Panc1 (cell line): ENCODE results near the gene ASTN2. TPM values are rescaled to one million over a fixed set of nuclear protein-coding genes. Genes with fewer than 3 reads are reported as not detected.

Experiments
- ATAC-seq: fragments of 200-7000 bp; cut with Tn5 transposase; 2 replicates; pipeline ENCODE4 v1.9.1; 2020; ENCODE audit warnings: mild to moderate bottlenecking, moderate library complexity
- BruUV-seq: library from RNA; stranded (reverse); fragments of 400-500 nt; replicated peaks from 2 replicates; lab custom pipeline; 2021; lab: Mats Ljungman, UMichigan
- CTCF ChIA-PET: fragments of 300-600 bp; sonication (Branson Sonifier 250); formaldehyde crosslinking; loops from one replicate; lab custom pipeline; 2022; ENCODE audit warnings: antibody characterized with exemption; lab: Charles Lee
- POLR2A ChIA-PET: fragments of 300-600 bp; sonication (Branson Sonifier 250); formaldehyde crosslinking; loops from one replicate; lab custom pipeline; 2022; ENCODE audit warnings: antibody characterized with exemption; lab: Charles Lee
- DNase-seq: peaks from one replicate; pipeline ENCODE4 v3.0.0-alpha.2; 2010; ENCODE audit warnings: low read depth, low spot score
- H3K27ac ChIP-seq: 2 replicates; pipeline ENCODE4 v1.5.1; 2011; ENCODE audit warnings: mild to moderate bottlenecking, low read length, inconsistent platforms
- H3K27me3 ChIP-seq: fragments of 200-500 bp; sonication (Bioruptor generic); 2 replicates; pipeline ENCODE4 v1.6.0; 2014; ENCODE audit warnings: low read length, inconsistent platforms; ENCODE audit not compliant: control insufficient read depth, insufficient read depth
- H3K36me3 ChIP-seq: fragments of 200-500 bp; sonication (Bioruptor generic); 2 replicates; pipeline ENCODE4 v1.5.1; 2014; ENCODE audit warnings: inconsistent platforms, mild to moderate bottlenecking, low read length, moderate library complexity; ENCODE audit not compliant: control insufficient read depth, insufficient read depth
- H3K4me1 ChIP-seq: 2 replicates; pipeline ENCODE4 v1.5.1; 2011; ENCODE audit warnings: inconsistent platforms, mild to moderate bottlenecking, low read length, moderate library complexity; ENCODE audit not compliant: control insufficient read depth, insufficient read depth
- H3K4me3 ChIP-seq, 2 experiments: 2 replicates each; pipeline ENCODE4 v1.5.1; 2011 to 2012; ENCODE audit warnings: low read depth in 2 of 2, low read length in 2 of 2, mild to moderate bottlenecking in 2 of 2, inconsistent platforms in 1 of 2, moderate library complexity in 1 of 2
- H3K9me3 ChIP-seq: fragments of 200-500 bp; sonication (Bioruptor generic); 2 replicates; pipeline ENCODE4 v1.5.1; 2014; ENCODE audit warnings: low read depth, mild to moderate bottlenecking, inconsistent platforms, low read length, moderate library complexity; ENCODE audit not compliant: control insufficient read depth, insufficient read depth
- POLR2AphosphoS5 ChIP-seq: IDR thresholded peaks from 2 replicates; pipeline ENCODE4 v1.6.1; 2012; ENCODE audit warnings: mild to moderate bottlenecking, low read depth, low read length, moderate library complexity
- SIN3A ChIP-seq: IDR thresholded peaks from 2 replicates; pipeline ENCODE4 v1.6.1; 2012; ENCODE audit warnings: low read depth, mild to moderate bottlenecking, low read length, moderate library complexity, borderline replicate concordance; ENCODE audit not compliant: insufficient read depth
- TCF7L2 ChIP-seq: IDR thresholded peaks from 2 replicates; pipeline ENCODE4 v1.6.1; 2011; ENCODE audit warnings: mild to moderate bottlenecking, low read depth, low read length, inconsistent platforms
- in situ Hi-C: cut with HindIII; loops from 2 replicates; pipeline ENCODE4 v1.10.0; 2016; ENCODE audit warnings: low sequenced_read_pairs, low pct_unique_long_range_greater_than_20kb
- intact Hi-C: fragments of 100-400 bp; cut with micrococcal nuclease; formaldehyde crosslinking; loops from one replicate; pipeline ENCODE4 v1.10.0; 2022; ENCODE audit not compliant: unreplicated experiment
- total RNA-seq: library from RNA; stranded (reverse); gene quantifications from one replicate; pipeline ENCODE4 v1.2.1, GENCODE V29; 2021; ENCODE audit not compliant: unreplicated experiment
- TF ChIP-seq, protein P1 (sequence below), 2 experiments: IDR thresholded peaks; 2 replicates each; pipeline ENCODE4 v1.6.1; 2011 to 2012; ENCODE audit warnings: low read depth in 2 of 2, control low read depth in 1 of 2, low read length in 1 of 2, mild to moderate bottlenecking in 1 of 2, moderate library complexity in 1 of 2; ENCODE audit not compliant: insufficient read depth in 1 of 2
- TF ChIP-seq, protein P2 (sequence below): fragments of 450-650 bp; IDR thresholded peaks from 2 replicates; pipeline ENCODE4 v1.5.1; 2017; ENCODE audit warnings: mild to moderate bottlenecking

The ASTN2 gene
- total RNA-seq, 1 experiment from 2014 or later, result 3.9 TPM

DNA sequence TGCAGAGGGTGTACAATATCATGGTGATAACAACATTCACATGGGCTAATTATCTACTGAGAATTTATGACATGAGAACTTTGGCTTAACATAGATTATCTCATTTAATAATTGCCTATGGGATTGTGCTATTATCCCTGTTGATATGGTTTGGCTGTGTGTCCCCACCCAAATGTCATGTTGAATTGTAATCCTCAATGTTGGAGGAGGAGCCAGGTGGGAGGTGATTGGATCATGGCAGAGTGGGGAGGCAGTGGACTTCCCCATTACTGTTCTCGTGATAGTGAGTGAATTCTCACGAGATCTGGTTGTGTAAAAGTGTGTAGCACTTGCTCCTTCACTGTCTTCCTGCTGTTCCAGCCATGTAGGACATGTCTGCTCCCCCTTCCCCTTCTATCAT lies 541.4 kb downstream of the ASTN2 start:
- Histone ChIP-seq H3K27ac (no peak overlapping the region), H3K36me3 (no peaks in the 10 kb centered on the region), H3K9me3 (no peaks in the 10 kb centered on the region), H3K4me1 (no peaks in the 10 kb centered on the region), H3K27me3 (no peaks in the 10 kb centered on the region), H3K4me3 (no peak overlapping the region)
- BruUV-seq, result no TSS peak
- intact Hi-C loops, result no loop called here
- in situ Hi-C loops, result no loop called here
- DNase-seq (no peak), ATAC-seq (no peak)
- ChIA-PET POLR2A (no interaction called here), CTCF (no interaction called here)
- no peak for TF ChIP-seq SIN3A
- TF ChIP-seq POLR2AphosphoS5, result no peak

DNA sequence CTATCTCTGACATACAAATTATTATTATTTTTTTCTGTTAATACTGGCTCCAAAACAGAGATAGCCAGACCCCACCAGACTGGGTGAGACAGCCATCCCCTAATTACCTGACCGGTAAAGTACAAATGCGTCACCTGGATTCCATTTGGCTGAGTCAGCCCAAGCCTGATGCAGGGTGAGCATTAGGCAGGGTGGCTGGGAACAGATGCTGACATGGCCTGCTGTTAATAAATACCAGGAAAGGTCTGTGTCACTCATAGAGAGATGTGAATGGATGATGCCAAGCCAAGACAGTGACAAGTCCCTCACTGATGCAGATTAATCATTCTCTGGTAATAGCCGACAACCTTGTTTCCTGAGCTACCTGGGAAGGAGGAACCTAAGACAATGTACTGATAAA lies 544.3 kb downstream of the ASTN2 start:
- ChIA-PET CTCF (no interaction called here), POLR2A (no interaction called here)
- in situ Hi-C loops, result no loop called here
- ATAC-seq, result no peak
- H3K9me3 ChIP-seq, result no peaks in the 10 kb centered on the region
- H3K4me1 ChIP-seq, result no peaks in the 10 kb centered on the region
- H3K27ac ChIP-seq, result no peak overlapping the region
- TF ChIP-seq, protein P1, sequence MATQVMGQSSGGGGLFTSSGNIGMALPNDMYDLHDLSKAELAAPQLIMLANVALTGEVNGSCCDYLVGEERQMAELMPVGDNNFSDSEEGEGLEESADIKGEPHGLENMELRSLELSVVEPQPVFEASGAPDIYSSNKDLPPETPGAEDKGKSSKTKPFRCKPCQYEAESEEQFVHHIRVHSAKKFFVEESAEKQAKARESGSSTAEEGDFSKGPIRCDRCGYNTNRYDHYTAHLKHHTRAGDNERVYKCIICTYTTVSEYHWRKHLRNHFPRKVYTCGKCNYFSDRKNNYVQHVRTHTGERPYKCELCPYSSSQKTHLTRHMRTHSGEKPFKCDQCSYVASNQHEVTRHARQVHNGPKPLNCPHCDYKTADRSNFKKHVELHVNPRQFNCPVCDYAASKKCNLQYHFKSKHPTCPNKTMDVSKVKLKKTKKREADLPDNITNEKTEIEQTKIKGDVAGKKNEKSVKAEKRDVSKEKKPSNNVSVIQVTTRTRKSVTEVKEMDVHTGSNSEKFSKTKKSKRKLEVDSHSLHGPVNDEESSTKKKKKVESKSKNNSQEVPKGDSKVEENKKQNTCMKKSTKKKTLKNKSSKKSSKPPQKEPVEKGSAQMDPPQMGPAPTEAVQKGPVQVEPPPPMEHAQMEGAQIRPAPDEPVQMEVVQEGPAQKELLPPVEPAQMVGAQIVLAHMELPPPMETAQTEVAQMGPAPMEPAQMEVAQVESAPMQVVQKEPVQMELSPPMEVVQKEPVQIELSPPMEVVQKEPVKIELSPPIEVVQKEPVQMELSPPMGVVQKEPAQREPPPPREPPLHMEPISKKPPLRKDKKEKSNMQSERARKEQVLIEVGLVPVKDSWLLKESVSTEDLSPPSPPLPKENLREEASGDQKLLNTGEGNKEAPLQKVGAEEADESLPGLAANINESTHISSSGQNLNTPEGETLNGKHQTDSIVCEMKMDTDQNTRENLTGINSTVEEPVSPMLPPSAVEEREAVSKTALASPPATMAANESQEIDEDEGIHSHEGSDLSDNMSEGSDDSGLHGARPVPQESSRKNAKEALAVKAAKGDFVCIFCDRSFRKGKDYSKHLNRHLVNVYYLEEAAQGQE (IDR thresholded peaks at IDR 0.05; ENCODE audit: insufficient read depth in 1 of 2, low read depth in 2 of 2, low read length in 1 of 2), result no peak
- TF ChIP-seq SIN3A, result no peak
- TF ChIP-seq POLR2AphosphoS5, result no peak
- TF ChIP-seq TCF7L2, result no peak
- TF ChIP-seq, protein P2, sequence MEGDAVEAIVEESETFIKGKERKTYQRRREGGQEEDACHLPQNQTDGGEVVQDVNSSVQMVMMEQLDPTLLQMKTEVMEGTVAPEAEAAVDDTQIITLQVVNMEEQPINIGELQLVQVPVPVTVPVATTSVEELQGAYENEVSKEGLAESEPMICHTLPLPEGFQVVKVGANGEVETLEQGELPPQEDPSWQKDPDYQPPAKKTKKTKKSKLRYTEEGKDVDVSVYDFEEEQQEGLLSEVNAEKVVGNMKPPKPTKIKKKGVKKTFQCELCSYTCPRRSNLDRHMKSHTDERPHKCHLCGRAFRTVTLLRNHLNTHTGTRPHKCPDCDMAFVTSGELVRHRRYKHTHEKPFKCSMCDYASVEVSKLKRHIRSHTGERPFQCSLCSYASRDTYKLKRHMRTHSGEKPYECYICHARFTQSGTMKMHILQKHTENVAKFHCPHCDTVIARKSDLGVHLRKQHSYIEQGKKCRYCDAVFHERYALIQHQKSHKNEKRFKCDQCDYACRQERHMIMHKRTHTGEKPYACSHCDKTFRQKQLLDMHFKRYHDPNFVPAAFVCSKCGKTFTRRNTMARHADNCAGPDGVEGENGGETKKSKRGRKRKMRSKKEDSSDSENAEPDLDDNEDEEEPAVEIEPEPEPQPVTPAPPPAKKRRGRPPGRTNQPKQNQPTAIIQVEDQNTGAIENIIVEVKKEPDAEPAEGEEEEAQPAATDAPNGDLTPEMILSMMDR, result no peak
- no peak for DNase-seq
- intact Hi-C loops, result no loop called here
- no peaks in the 10 kb centered on the region for H3K27me3 ChIP-seq
- no peaks in the 10 kb centered on the region for H3K36me3 ChIP-seq
- H3K4me3 ChIP-seq, result no peak overlapping the region
- no TSS peak for BruUV-seq

DNA sequence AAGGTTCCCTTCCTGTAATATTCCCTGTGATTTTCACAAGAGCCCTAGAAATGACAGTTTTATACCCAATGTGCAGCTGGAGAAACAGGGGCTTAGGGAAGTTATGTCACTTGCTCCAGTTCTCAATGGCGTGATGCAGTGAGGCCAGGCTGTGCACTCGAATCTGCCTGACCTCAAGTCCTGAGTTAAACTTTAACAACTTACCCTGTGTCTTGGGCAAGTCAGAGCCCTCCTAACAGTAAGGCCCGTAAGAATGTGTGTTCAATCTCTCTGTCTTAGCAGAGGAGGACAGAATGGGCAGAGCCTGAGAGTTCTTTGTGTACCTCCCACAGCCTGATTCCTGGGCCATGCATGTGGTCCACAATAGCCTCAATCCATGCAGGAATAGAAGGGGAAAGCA lies 546.7 kb downstream of the ASTN2 start:
- Histone ChIP-seq H3K9me3 (no peaks in the 10 kb centered on the region), H3K27ac (no peak overlapping the region), H3K36me3 (no peaks in the 10 kb centered on the region), H3K4me1 (no peaks in the 10 kb centered on the region), H3K4me3 (no peak overlapping the region), H3K27me3 (no peaks in the 10 kb centered on the region)
- intact Hi-C loops, result no loop called here
- in situ Hi-C loops, result no loop called here
- no TSS peak for BruUV-seq
- DNase-seq (no peak), ATAC-seq (no peak)
- no peak for TF ChIP-seq SIN3A
- TF ChIP-seq TCF7L2, result no peak
- TF ChIP-seq, protein P1 (IDR thresholded peaks at IDR 0.05; ENCODE audit: insufficient read depth in 1 of 2, low read depth in 2 of 2, low read length in 1 of 2), result no peak
- TF ChIP-seq, protein P2, result no peak
- POLR2A ChIA-PET, result no interaction called here
- CTCF ChIA-PET, result no interaction called here
